AG04450 (cell line): ENCODE measurements around the gene DSTN. TPM values are rescaled to one million over a fixed set of nuclear protein-coding genes. Genes with fewer than 3 reads are reported as not detected.

Source experiments
- CTCF ChIA-PET: fragments of 300-600, 350-600 bp; formaldehyde crosslinking; extraction: SDS; loops from one replicate; lab custom pipeline; 2022; ENCODE audit warnings: antibody characterized with exemption, inconsistent platforms; lab: Charles Lee
- POLR2A ChIA-PET: fragments of 350-600 bp; formaldehyde crosslinking; extraction: SDS; loops from one replicate; lab custom pipeline; 2021; ENCODE audit warnings: antibody characterized with exemption, inconsistent platforms; lab: Yijun Ruan, JAX
- DNase-seq: peaks from one replicate; pipeline ENCODE4 v3.0.0-alpha.2; 2011; ENCODE audit warnings: low read depth, low spot score
- H3K27ac ChIP-seq: one replicate; pipeline ENCODE4 v1.5.1; 2012; ENCODE audit warnings: low read depth, low read length, control low read depth
- H3K27me3 ChIP-seq: one replicate; pipeline ENCODE4 v1.6.0; 2012; ENCODE audit warnings: low read length; ENCODE audit not compliant: control insufficient read depth, insufficient read depth
- H3K4me3 ChIP-seq: 2 replicates; pipeline ENCODE4 v1.5.1; 2011; ENCODE audit warnings: mild to moderate bottlenecking, low read depth, low read length, control low read depth
- H3K9me3 ChIP-seq: 2 replicates; pipeline ENCODE4 v1.5.1; 2012; ENCODE audit warnings: low read length; ENCODE audit not compliant: control insufficient read depth, insufficient read depth
- CTCF ChIP-seq: IDR thresholded peaks from 2 replicates; pipeline ENCODE4 v1.5.1; 2011; ENCODE audit warnings: low read depth, low read length, control low read depth, inconsistent platforms
- polyA plus RNA-seq: library from polyadenylated mRNA; depleted of rRNA; stranded (reverse); fragments of >200 nt; gene quantifications from 2 replicates; pipeline ENCODE4 v1.2.3, GENCODE V29; 2011

The DSTN gene
- polyA plus RNA-seq, 1 experiment: 414 TPM

GRCh38 chr20:17576215-17576614 lies 6.3 kb downstream of the DSTN start:
- Histone ChIP-seq H3K27me3 (no peaks in the 10 kb centered on the region), H3K27ac (no peak overlapping the region), H3K4me3 (no peak overlapping the region), H3K9me3 (no peaks in the 10 kb centered on the region)
- POLR2A ChIA-PET: no interaction called here
- TF ChIP-seq CTCF: no peak
- CTCF ChIA-PET: interaction anchor here (0.6 kb wide), 1 partner anchor 10 kb away, joined by 3 read pairs; no protein-coding TSS in a partner anchor
- no peak for DNase-seq

GRCh38 chr20:17579369-17580039 lies 9.6 kb downstream of the DSTN start:
- Histone ChIP-seq H3K27ac (no peak overlapping the region), H3K4me3 (no peak overlapping the region), H3K27me3 (no peaks in the 10 kb centered on the region), H3K9me3 (no peaks in the 10 kb centered on the region)
- DNase-seq: no peak
- no peak for TF ChIP-seq CTCF
- POLR2A ChIA-PET: interaction anchor here (1.3 kb wide), 1 partner anchor 10 kb away, joined by 6 read pairs; the partner anchor contains the start of gene DSTN
- CTCF ChIA-PET: interaction anchor here (1.5 kb wide), 1 partner anchor 37 kb away, joined by 3 read pairs; no protein-coding TSS in a partner anchor

- TF ChIP-seq CTCF: no peak
- no peak for DNase-seq
- Histone ChIP-seq H3K27me3 (no peaks in the 10 kb centered on the region), H3K9me3 (no peaks in the 10 kb centered on the region), H3K27ac (no peak overlapping the region), H3K4me3 (no peak overlapping the region)
- POLR2A ChIA-PET: interaction anchor here (1.1 kb wide), 1 partner anchor 9 kb away, joined by 3 read pairs; no protein-coding TSS in a partner anchor
- CTCF ChIA-PET: no interaction called here
These were observed 11.0 kb downstream of the DSTN start for GRCh38 chr20:17580895-17581294.

- no peak overlapping the region for H3K27ac ChIP-seq
- POLR2A ChIA-PET: interaction anchor here (1.2 kb wide), 1 partner anchor 11 kb away, joined by 3 read pairs; no protein-coding TSS in a partner anchor
- H3K27me3 ChIP-seq: no peaks in the 10 kb centered on the region
- TF ChIP-seq CTCF: no peak
- H3K4me3 ChIP-seq: no peak overlapping the region
- CTCF ChIA-PET: interaction anchor here (1.8 kb wide), 1 partner anchor 12 kb away, joined by 6 read pairs; no protein-coding TSS in a partner anchor
- no peak for DNase-seq
- no peaks in the 10 kb centered on the region for H3K9me3 ChIP-seq
These were observed 13.3 kb downstream of the DSTN start for GRCh38 chr20:17583126-17583525.

- Histone ChIP-seq H3K4me3 (no peak overlapping the region), H3K9me3 (no peaks in the 10 kb centered on the region), H3K27me3 (no peaks in the 10 kb centered on the region), H3K27ac (no peak overlapping the region)
- CTCF ChIA-PET: interaction anchor here (0.7 to 1.4 kb wide), 2 partner anchors 49 to 80 kb away, joined by 3 to 4 read pairs; no protein-coding TSS in a partner anchor
- DNase-seq: no peak
- POLR2A ChIA-PET: interaction anchor here (0.7 kb wide), 1 partner anchor 410 kb away, joined by 3 read pairs; no protein-coding TSS in a partner anchor
- no peak for TF ChIP-seq CTCF
These were observed 14.8 kb downstream of the DSTN start for GRCh38 chr20:17584689-17585088.
